Natural killer cell (primary cell): Measurements from ENCODE around the gene PLA2G6. TPM values are rescaled to one million over a fixed set of nuclear protein-coding genes. Genes with fewer than 3 reads are reported as not detected.
"Not testable (repeated sequence)": the region's sequence is repeated elsewhere in the genome, so short reads cannot be mapped to it uniquely, and the experiment has no call there.

Experiments
- ATAC-seq, 3 donors: fragments of 150-1000 bp in 2 of 3; fragments of 200-7000 bp in 1 of 3; cut with Tn5 transposase; 1 replicate in 1 of 3; 2 replicates in 2 of 3; pipeline ENCODE4 v1.10.0; 2021; ENCODE audit warnings: mild to moderate bottlenecking in 2 of 3, moderate library complexity in 2 of 3
- DNase-seq, 2 donors: peaks; one replicate each; pipeline versions ENCODE4 v3.0.0 to v3.0.0-alpha.2; 2013 to 2021; ENCODE audit warnings: mixed read lengths in 1 of 2
- H3K27ac ChIP-seq: one replicate; pipeline ENCODE4 v1.5.1; 2013; ENCODE audit warnings: mild to moderate bottlenecking, low read length
- H3K27me3 ChIP-seq: one replicate; pipeline ENCODE4 v1.6.1; 2013; ENCODE audit warnings: low read length; ENCODE audit not compliant: control insufficient read depth, insufficient read depth
- H3K36me3 ChIP-seq: one replicate; pipeline ENCODE4 v1.6.1; 2013; ENCODE audit warnings: low read length; ENCODE audit not compliant: control insufficient read depth, insufficient read depth
- H3K4me1 ChIP-seq: one replicate; pipeline ENCODE4 v1.6.1; 2013; ENCODE audit warnings: low read length; ENCODE audit not compliant: control insufficient read depth, insufficient read depth
- H3K4me3 ChIP-seq: one replicate; pipeline ENCODE4 v1.5.1; 2013; ENCODE audit warnings: low read length
- H3K9me3 ChIP-seq: one replicate; pipeline ENCODE4 v1.6.1; 2013; ENCODE audit warnings: low read length; ENCODE audit not compliant: control insufficient read depth, insufficient read depth
- H3K27ac Mint-ChIP-seq, 2 donors: one replicate each; pipeline ENCODE4 v1.8.0; 2022; ENCODE audit warnings: mild to moderate bottlenecking in 2 of 2, mixed read lengths in 2 of 2, moderate library complexity in 1 of 2
- H3K27me3 Mint-ChIP-seq, 2 donors: one replicate each; pipeline ENCODE4 v1.8.0; 2022; ENCODE audit warnings: low read depth in 2 of 2, mixed read lengths in 2 of 2
- H3K36me3 Mint-ChIP-seq: one replicate; pipeline ENCODE4 v1.8.0; 2022; ENCODE audit warnings: mixed read lengths
- H3K4me1 Mint-ChIP-seq, 2 donors: one replicate each; pipeline ENCODE4 v1.8.0; 2022; ENCODE audit warnings: mixed read lengths in 2 of 2
- H3K4me3 Mint-ChIP-seq: one replicate; pipeline ENCODE4 v1.8.0; 2022; ENCODE audit warnings: mild to moderate bottlenecking, moderate library complexity, mixed read lengths
- H3K9me3 Mint-ChIP-seq, 2 donors: one replicate each; pipeline ENCODE4 v1.8.0; 2022; ENCODE audit warnings: mixed read lengths in 2 of 2
- WGBS: methylation state at CpG from one replicate; pipeline ENCODE4 v1.1.7; 2013; ENCODE audit warnings: missing lambda C conversion rate; ENCODE audit not compliant: insufficient coverage; 5-methylcytosine and 5-hydroxymethylcytosine counted together
- intact Hi-C: fragments of 100-400 bp; cut with micrococcal nuclease; formaldehyde crosslinking; loops from one replicate; pipeline ENCODE4 v1.14.2; 2022
- total RNA-seq, 4 donors: library from RNA; stranded (reverse); fragments of 120-200 nt in 1 of 4; gene quantifications; one replicate each; pipeline versions ENCODE4 v1.2.3 to v1.2.4, GENCODE V29; 2013 to 2022
- TF ChIP-seq, protein P1 (sequence below): fragments of 200-600 bp; IDR thresholded peaks from one replicate; pipeline ENCODE4 v1.8.0; 2022; ENCODE audit warnings: antibody characterized with exemption

The PLA2G6 gene
- total RNA-seq, 3 donors from 2014 or later (not counting 1 experiment from before 2014, with no cell fraction given): 137 to 167 (median 145) TPM

- Histone ChIP-seq H3K4me1 (peaks cover 25% of the 10 kb centered on the region), H3K27me3 (no peaks in the 10 kb centered on the region), H3K36me3 (peaks cover 3% of the 10 kb centered on the region), H3K4me3 (no peak overlapping the region), H3K27ac (no peak overlapping the region), H3K9me3 (no peaks in the 10 kb centered on the region)
- DNase-seq: no peak
- Mint-ChIP-seq H3K27me3 (no peaks in the 10 kb centered on the region), H3K9me3 (no peaks in the 10 kb centered on the region), H3K27ac (peak overlapping the region in 1 of 2 donors; percentile 44), H3K36me3 (no peaks in the 10 kb centered on the region), H3K4me3 (peak overlapping the region; percentile 21), H3K4me1 (peaks cover 16 to 35% of the 10 kb centered on the region in 2 donors)
- ATAC-seq: no peak
- intact Hi-C loops: no loop called here
- WGBS: 93% methylated on average over 13 of the region's 13 CpGs
- TF ChIP-seq, protein P1, sequence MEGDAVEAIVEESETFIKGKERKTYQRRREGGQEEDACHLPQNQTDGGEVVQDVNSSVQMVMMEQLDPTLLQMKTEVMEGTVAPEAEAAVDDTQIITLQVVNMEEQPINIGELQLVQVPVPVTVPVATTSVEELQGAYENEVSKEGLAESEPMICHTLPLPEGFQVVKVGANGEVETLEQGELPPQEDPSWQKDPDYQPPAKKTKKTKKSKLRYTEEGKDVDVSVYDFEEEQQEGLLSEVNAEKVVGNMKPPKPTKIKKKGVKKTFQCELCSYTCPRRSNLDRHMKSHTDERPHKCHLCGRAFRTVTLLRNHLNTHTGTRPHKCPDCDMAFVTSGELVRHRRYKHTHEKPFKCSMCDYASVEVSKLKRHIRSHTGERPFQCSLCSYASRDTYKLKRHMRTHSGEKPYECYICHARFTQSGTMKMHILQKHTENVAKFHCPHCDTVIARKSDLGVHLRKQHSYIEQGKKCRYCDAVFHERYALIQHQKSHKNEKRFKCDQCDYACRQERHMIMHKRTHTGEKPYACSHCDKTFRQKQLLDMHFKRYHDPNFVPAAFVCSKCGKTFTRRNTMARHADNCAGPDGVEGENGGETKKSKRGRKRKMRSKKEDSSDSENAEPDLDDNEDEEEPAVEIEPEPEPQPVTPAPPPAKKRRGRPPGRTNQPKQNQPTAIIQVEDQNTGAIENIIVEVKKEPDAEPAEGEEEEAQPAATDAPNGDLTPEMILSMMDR: no peak
Observed at GRCh38 chr22:38163844-38164550, 17.6 kb downstream of the PLA2G6 start.

GRCh38 chr22:38162881-38163843 lies 18.5 kb downstream of the PLA2G6 start:
- Mint-ChIP-seq H3K27me3 (no peaks in the 10 kb centered on the region), H3K36me3 (no peaks in the 10 kb centered on the region), H3K9me3 (no peaks in the 10 kb centered on the region), H3K4me3 (no peak overlapping the region), H3K4me1 (peaks cover 16 to 35% of the 10 kb centered on the region in 2 donors), H3K27ac (peak overlapping the region in 1 of 2 donors; percentile 80)
- H3K27me3 ChIP-seq: no peaks in the 10 kb centered on the region
- no peak for DNase-seq
- no peak overlapping the region for H3K4me3 ChIP-seq
- TF ChIP-seq, protein P1: no peak
- peak overlapping the region; percentile 43 for H3K27ac ChIP-seq
- H3K36me3 ChIP-seq: peaks cover 3% of the 10 kb centered on the region
- H3K9me3 ChIP-seq: no peaks in the 10 kb centered on the region
- H3K4me1 ChIP-seq: peaks cover 25% of the 10 kb centered on the region
- 82% methylated on average over 14 of the region's 14 CpGs for WGBS
- ATAC-seq: no peak
- intact Hi-C loops: no loop called here

GRCh38 chr22:38155703-38156102 lies 25.9 kb downstream of the PLA2G6 start:
- DNase-seq (no peak), ATAC-seq (no peak)
- Mint-ChIP-seq H3K4me1 (peaks cover 6% of the 10 kb centered on the region in 2 donors), H3K9me3 (no peaks in the 10 kb centered on the region), H3K4me3 (no peak overlapping the region), H3K27ac (no peak overlapping the region), H3K36me3 (no peaks in the 10 kb centered on the region), H3K27me3 (no peaks in the 10 kb centered on the region)
- Histone ChIP-seq H3K27me3 (no peaks in the 10 kb centered on the region), H3K9me3 (no peaks in the 10 kb centered on the region), H3K36me3 (no peaks in the 10 kb centered on the region), H3K4me1 (no peaks in the 10 kb centered on the region), H3K27ac (no peak overlapping the region), H3K4me3 (no peak overlapping the region)
- 100% methylated on average over 1 of the region's 1 CpG for WGBS
- intact Hi-C loops: no loop called here
- TF ChIP-seq, protein P1: no peak

- H3K4me1 ChIP-seq, intact Hi-C loops, H3K9me3 ChIP-seq, H3K27me3 ChIP-seq, DNase-seq, H3K27me3 Mint-ChIP-seq, H3K27ac ChIP-seq, H3K4me3 ChIP-seq, H3K4me1 Mint-ChIP-seq, H3K27ac Mint-ChIP-seq, H3K36me3 ChIP-seq, H3K36me3 Mint-ChIP-seq, H3K4me3 Mint-ChIP-seq, H3K9me3 Mint-ChIP-seq, ATAC-seq: not testable (repeated sequence)
- WGBS: 73% methylated on average over 1 of the region's 1 CpG
Observed at GRCh38 chr22:38154563-38154915, 27.1 kb downstream of the PLA2G6 start.
